ENCODE results near the gene ABO.
"Not testable (repeated sequence)": the region's sequence is repeated elsewhere in the genome, so short reads cannot be mapped to it uniquely, and the experiment has no call there.

ABO gene

DNA sequence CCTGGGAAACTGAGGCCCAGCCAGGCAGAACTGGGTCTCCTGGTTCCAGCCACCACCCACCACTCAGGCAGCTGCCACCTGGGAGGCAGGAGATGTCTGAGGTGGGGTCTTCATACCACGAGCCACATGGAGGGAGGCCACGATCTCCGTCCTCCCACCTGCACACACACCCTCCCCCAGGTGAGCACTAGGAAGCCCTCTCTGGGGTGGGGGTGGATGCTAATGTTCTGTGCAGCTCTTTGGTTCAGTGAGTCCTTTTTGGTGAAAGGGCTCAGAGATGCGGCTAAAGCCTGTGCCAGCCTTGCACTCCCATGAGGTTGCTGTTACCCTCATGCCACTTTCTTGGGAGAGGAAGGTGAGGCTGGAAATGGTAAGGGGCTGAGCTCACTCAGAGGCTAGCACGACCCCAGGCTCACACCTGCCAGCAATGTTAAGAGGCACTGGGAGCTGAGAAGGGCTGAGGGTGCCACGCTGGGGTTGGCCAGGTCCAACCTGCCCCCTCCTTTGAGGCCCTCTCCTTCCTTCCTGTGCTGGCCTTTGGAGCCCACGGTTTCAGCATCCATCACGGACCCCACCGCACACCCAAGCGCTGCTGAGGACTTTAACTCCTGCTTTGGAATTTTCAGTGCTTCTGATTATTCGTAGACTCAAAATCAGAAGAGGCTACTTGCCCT lies 39.3 kb downstream of the ABO start:
- no peaks in the 10 kb centered on the region for H3K36me3 ChIP-seq (ENCODE audit: insufficient read depth, low read length)
- H3K4me3 ChIP-seq (ENCODE audit: low read depth in 1 of 2, low read length in 2 of 2) = no peak overlapping the region
- no peaks in the 10 kb centered on the region for H3K27me3 ChIP-seq (ENCODE audit: insufficient read depth, low read length, poor library complexity)
- TF ChIP-seq, protein P1, sequence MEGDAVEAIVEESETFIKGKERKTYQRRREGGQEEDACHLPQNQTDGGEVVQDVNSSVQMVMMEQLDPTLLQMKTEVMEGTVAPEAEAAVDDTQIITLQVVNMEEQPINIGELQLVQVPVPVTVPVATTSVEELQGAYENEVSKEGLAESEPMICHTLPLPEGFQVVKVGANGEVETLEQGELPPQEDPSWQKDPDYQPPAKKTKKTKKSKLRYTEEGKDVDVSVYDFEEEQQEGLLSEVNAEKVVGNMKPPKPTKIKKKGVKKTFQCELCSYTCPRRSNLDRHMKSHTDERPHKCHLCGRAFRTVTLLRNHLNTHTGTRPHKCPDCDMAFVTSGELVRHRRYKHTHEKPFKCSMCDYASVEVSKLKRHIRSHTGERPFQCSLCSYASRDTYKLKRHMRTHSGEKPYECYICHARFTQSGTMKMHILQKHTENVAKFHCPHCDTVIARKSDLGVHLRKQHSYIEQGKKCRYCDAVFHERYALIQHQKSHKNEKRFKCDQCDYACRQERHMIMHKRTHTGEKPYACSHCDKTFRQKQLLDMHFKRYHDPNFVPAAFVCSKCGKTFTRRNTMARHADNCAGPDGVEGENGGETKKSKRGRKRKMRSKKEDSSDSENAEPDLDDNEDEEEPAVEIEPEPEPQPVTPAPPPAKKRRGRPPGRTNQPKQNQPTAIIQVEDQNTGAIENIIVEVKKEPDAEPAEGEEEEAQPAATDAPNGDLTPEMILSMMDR (IDR thresholded peaks at IDR 0.05; ENCODE audit: borderline replicate concordance, extremely low read depth, low read length, poor library complexity, severe bottlenecking) = no peak
- no peak for TF ChIP-seq EZH2 (IDR thresholded peaks at IDR 0.05; ENCODE audit: borderline replicate concordance, low read depth, low read length, severe bottlenecking)
- no peak overlapping the region for H2AFZ ChIP-seq (ENCODE audit: low read depth, low read length)
- no peaks in the 10 kb centered on the region for H3K9me3 ChIP-seq (ENCODE audit: insufficient read depth, low read length, severe bottlenecking)
- no peaks in the 10 kb centered on the region for H4K20me1 ChIP-seq (ENCODE audit: insufficient read depth, low read length)
- no peak overlapping the region for H3K9ac ChIP-seq (ENCODE audit: low read depth, low read length)
- no peaks in the 10 kb centered on the region for H3K4me1 ChIP-seq (ENCODE audit: insufficient read depth, low read length)
- no peaks in the 10 kb centered on the region for H3K79me2 ChIP-seq (ENCODE audit: insufficient read depth, low read length)
- H3K27ac ChIP-seq (ENCODE audit: low read length) = no peak overlapping the region
- ATAC-seq (ENCODE audit: insufficient read depth, low read depth) (no peak), DNase-seq (no peak)
- no peak overlapping the region for H3K4me2 ChIP-seq (ENCODE audit: insufficient read depth, low read length)

DNA sequence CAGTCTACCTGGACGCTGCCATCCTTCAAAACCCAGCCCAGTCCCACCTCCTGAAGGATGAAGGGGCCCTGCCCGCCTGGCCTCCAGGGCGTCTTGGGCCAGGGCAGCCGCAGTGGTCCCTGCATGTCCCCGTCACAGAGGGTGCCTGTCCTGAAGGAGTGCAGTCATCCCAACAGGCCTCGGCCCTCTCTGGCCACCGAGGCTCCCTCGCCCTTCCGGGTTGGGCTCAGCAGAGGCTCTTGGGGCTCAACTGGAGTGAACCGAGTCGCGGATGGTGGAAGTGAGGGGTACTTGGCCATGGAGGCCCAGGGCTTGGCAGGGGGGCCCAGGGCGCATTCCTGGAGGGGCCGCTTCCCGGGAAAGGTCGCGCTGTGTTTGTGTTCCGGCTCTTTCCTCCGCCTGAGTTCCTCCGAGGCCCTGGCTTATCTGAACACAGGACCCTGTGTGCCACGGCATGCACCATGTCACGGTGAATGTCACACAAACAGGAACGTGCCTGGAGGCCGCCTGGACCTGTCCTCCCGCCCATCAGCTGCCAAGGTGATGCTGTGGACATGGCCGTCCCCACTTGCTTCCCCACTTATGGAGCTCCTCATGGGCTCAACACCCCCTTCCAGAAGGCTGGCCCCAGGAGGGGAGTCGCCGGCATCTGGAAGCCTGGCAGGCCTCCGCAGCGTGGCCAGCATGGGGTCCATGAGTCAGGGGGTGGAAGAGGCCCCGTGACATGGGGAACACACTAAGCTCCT lies 40.3 kb downstream of the ABO start:
- Histone ChIP-seq H3K4me3 (ENCODE audit: low read depth in 1 of 2, low read length in 2 of 2) (no peak overlapping the region), H2AFZ (ENCODE audit: low read depth, low read length) (no peak overlapping the region), H3K9me3 (ENCODE audit: insufficient read depth, low read length, severe bottlenecking) (no peaks in the 10 kb centered on the region), H3K79me2 (ENCODE audit: insufficient read depth, low read length) (no peaks in the 10 kb centered on the region), H3K9ac (ENCODE audit: low read depth, low read length) (no peak overlapping the region), H3K36me3 (ENCODE audit: insufficient read depth, low read length) (no peaks in the 10 kb centered on the region), H3K27me3 (ENCODE audit: insufficient read depth, low read length, poor library complexity) (no peaks in the 10 kb centered on the region), H3K4me2 (ENCODE audit: insufficient read depth, low read length) (no peak overlapping the region), H3K27ac (ENCODE audit: low read length) (no peak overlapping the region), H3K4me1 (ENCODE audit: insufficient read depth, low read length) (no peaks in the 10 kb centered on the region), H4K20me1 (ENCODE audit: insufficient read depth, low read length) (no peaks in the 10 kb centered on the region)
- ATAC-seq (ENCODE audit: insufficient read depth, low read depth) (no peak), DNase-seq (no peak)
- TF ChIP-seq, protein P1 (IDR thresholded peaks at IDR 0.05; ENCODE audit: borderline replicate concordance, extremely low read depth, low read length, poor library complexity, severe bottlenecking) = no peak
- no peak for TF ChIP-seq EZH2 (IDR thresholded peaks at IDR 0.05; ENCODE audit: borderline replicate concordance, low read depth, low read length, severe bottlenecking)

DNA sequence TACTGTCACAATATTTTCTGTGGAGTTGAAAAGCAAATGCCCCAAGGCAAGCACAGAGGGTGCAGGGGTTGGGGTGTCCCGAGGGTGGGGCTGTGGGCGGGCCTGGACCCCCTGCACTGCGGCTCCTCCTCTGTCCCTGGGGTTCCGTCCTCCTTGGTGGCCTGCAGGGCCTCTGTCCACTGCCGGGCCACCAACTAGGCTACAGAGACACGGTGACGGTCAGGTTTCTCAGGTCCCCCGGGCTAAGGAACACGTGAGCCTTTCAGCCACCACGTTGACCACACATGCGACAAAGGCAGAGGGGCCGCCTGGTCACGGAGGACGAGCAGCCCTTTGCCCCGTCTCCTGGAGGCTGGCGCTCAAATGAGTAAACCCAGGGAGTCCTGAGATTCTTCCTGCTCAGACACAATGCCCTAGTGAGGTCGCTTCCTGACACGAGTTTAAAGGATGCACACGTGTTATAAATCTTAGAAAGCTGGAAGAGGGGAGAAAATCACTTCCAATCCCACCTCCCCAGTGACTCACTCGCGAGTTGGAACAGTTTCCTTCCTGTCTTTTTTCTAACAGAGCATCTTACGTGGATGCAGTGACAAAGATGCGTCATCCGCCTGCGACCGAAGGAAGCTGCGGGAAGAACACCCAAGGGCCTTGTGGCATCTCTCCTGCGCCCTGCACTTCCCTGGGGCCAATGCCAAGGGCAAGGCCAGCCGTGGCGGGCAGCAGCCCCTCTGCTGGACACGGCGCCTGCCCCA lies 41.1 kb downstream of the ABO start:
- no peaks in the 10 kb centered on the region for H3K4me1 ChIP-seq (ENCODE audit: insufficient read depth, low read length)
- H3K4me3 ChIP-seq (ENCODE audit: low read depth in 1 of 2, low read length in 2 of 2) = no peak overlapping the region
- H3K79me2 ChIP-seq (ENCODE audit: insufficient read depth, low read length) = no peaks in the 10 kb centered on the region
- H3K4me2 ChIP-seq (ENCODE audit: insufficient read depth, low read length) = no peak overlapping the region
- no peak for DNase-seq
- ATAC-seq (ENCODE audit: insufficient read depth, low read depth) = no peak
- no peaks in the 10 kb centered on the region for H3K36me3 ChIP-seq (ENCODE audit: insufficient read depth, low read length)
- H3K27me3 ChIP-seq (ENCODE audit: insufficient read depth, low read length, poor library complexity) = no peaks in the 10 kb centered on the region
- TF ChIP-seq, protein P1 (IDR thresholded peaks at IDR 0.05; ENCODE audit: borderline replicate concordance, extremely low read depth, low read length, poor library complexity, severe bottlenecking) = no peak
- no peak for TF ChIP-seq EZH2 (IDR thresholded peaks at IDR 0.05; ENCODE audit: borderline replicate concordance, low read depth, low read length, severe bottlenecking)
- H3K9ac ChIP-seq (ENCODE audit: low read depth, low read length) = no peak overlapping the region
- no peaks in the 10 kb centered on the region for H4K20me1 ChIP-seq (ENCODE audit: insufficient read depth, low read length)
- H2AFZ ChIP-seq (ENCODE audit: low read depth, low read length) = no peak overlapping the region
- no peak overlapping the region for H3K27ac ChIP-seq (ENCODE audit: low read length)
- H3K9me3 ChIP-seq (ENCODE audit: insufficient read depth, low read length, severe bottlenecking) = no peaks in the 10 kb centered on the region

- not testable (repeated sequence) for ATAC-seq (ENCODE audit: insufficient read depth, low read depth); H3K9ac ChIP-seq (ENCODE audit: low read depth, low read length); H3K4me1 ChIP-seq (ENCODE audit: insufficient read depth, low read length)
Observed at GRCh38 chr9:133231934-133232568, 43.0 kb downstream of the ABO start.

GRCh38 chr9:133230514-133230913 lies 44.5 kb downstream of the ABO start:
- DNase-seq; H3K4me3 ChIP-seq (ENCODE audit: low read depth in 1 of 2, low read length in 2 of 2); H2AFZ ChIP-seq (ENCODE audit: low read depth, low read length); H4K20me1 ChIP-seq (ENCODE audit: insufficient read depth, low read length); H3K27me3 ChIP-seq (ENCODE audit: insufficient read depth, low read length, poor library complexity); H3K9ac ChIP-seq (ENCODE audit: low read depth, low read length); H3K4me1 ChIP-seq (ENCODE audit: insufficient read depth, low read length); H3K4me2 ChIP-seq (ENCODE audit: insufficient read depth, low read length); H3K9me3 ChIP-seq (ENCODE audit: insufficient read depth, low read length, severe bottlenecking); H3K79me2 ChIP-seq (ENCODE audit: insufficient read depth, low read length); H3K36me3 ChIP-seq (ENCODE audit: insufficient read depth, low read length); H3K27ac ChIP-seq (ENCODE audit: low read length); ATAC-seq (ENCODE audit: insufficient read depth, low read depth): not testable (repeated sequence)

More at GRCh38 chr9:133231934-133232568, 43.0 kb downstream of the ABO start:
- H4K20me1 ChIP-seq (ENCODE audit: insufficient read depth, low read length); H3K4me3 ChIP-seq (ENCODE audit: low read depth in 1 of 2, low read length in 2 of 2); H3K36me3 ChIP-seq (ENCODE audit: insufficient read depth, low read length); H3K4me2 ChIP-seq (ENCODE audit: insufficient read depth, low read length); H3K27me3 ChIP-seq (ENCODE audit: insufficient read depth, low read length, poor library complexity); H3K9me3 ChIP-seq (ENCODE audit: insufficient read depth, low read length, severe bottlenecking); H2AFZ ChIP-seq (ENCODE audit: low read depth, low read length); H3K79me2 ChIP-seq (ENCODE audit: insufficient read depth, low read length); DNase-seq; H3K27ac ChIP-seq (ENCODE audit: low read length): not testable (repeated sequence)
